Esophagus muscularis mucosa (tissue), 3 donors: ENCODE measurements around the gene PCBD2.

Source experiments
- POLR2A ChIP-seq: fragments of 450-650 bp; IDR thresholded peaks from one replicate; pipeline ENCODE4 v1.6.1; 2017; ENCODE audit warnings: antibody characterized with exemption, moderate library complexity, mild to moderate bottlenecking, low read depth
- POLR2AphosphoS5 ChIP-seq, 2 donors: sonication (generic); formaldehyde crosslinking; IDR thresholded peaks; one replicate each; pipeline ENCODE4 v1.6.1; 2017; ENCODE audit warnings: antibody characterized with exemption in 2 of 2
- TF ChIP-seq, protein P1 (sequence below), 3 experiments: fragments of 200-600 bp in 2 of 3; fragments of 450-650 bp in 1 of 3; sonication (generic) in 2 of 3; IDR thresholded peaks; one replicate each; pipeline ENCODE4 v1.5.1; 2017 to 2019; ENCODE audit warnings: antibody characterized with exemption in 3 of 3, mild to moderate bottlenecking in 2 of 3, moderate library complexity in 1 of 3

DNA sequence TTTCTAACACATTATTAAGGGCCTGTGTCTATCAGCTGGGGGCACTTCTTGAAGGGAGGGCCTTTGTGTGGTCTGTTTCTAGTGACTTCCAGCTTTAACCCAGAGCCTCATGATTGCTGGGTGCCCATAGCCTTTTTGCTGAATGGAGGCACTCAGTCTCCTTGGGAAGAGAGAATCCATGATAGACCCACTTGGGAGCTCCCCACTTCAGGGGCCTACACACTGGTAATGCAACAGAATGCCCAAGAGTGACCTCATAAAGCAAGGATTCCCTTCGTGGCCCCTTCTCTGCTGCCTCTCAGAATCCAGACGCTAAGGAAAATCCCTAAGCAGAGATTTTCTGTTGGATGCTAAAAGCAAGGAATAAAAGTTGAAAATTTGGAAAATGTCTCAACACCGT, 62.7 kb downstream of the PCBD2 start, which contains the start of gene CATSPER3:
- TF ChIP-seq, protein P1, sequence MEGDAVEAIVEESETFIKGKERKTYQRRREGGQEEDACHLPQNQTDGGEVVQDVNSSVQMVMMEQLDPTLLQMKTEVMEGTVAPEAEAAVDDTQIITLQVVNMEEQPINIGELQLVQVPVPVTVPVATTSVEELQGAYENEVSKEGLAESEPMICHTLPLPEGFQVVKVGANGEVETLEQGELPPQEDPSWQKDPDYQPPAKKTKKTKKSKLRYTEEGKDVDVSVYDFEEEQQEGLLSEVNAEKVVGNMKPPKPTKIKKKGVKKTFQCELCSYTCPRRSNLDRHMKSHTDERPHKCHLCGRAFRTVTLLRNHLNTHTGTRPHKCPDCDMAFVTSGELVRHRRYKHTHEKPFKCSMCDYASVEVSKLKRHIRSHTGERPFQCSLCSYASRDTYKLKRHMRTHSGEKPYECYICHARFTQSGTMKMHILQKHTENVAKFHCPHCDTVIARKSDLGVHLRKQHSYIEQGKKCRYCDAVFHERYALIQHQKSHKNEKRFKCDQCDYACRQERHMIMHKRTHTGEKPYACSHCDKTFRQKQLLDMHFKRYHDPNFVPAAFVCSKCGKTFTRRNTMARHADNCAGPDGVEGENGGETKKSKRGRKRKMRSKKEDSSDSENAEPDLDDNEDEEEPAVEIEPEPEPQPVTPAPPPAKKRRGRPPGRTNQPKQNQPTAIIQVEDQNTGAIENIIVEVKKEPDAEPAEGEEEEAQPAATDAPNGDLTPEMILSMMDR (IDR thresholded peaks at IDR 0.05) = no peak
- TF ChIP-seq POLR2AphosphoS5 (IDR thresholded peaks at IDR 0.05) (no peak), POLR2A (no peak)
